Endothelial cell (in vitro differentiated cells): ENCODE data around the gene ATP1A1. TPM values are rescaled to one million over a fixed set of nuclear protein-coding genes. Genes with fewer than 3 reads are reported as not detected.

Source experiments
- DNase-seq: peaks from one replicate; pipeline ENCODE4 v3.0.0; 2021; ENCODE audit warnings: low spot score
- H3K27ac Mint-ChIP-seq: one replicate; pipeline ENCODE4 v1.8.0; 2021; ENCODE audit warnings: mixed read lengths, inconsistent platforms; ENCODE audit not compliant: unreplicated experiment
- H3K27me3 Mint-ChIP-seq: one replicate; pipeline ENCODE4 v1.8.0; 2021; ENCODE audit warnings: mild to moderate bottlenecking, moderate library complexity, mixed read lengths, inconsistent platforms; ENCODE audit not compliant: unreplicated experiment
- H3K36me3 Mint-ChIP-seq: one replicate; pipeline ENCODE4 v1.8.0; 2021; ENCODE audit warnings: mild to moderate bottlenecking, low read depth, mixed read lengths, inconsistent platforms; ENCODE audit not compliant: unreplicated experiment
- H3K4me1 Mint-ChIP-seq: one replicate; pipeline ENCODE4 v1.8.0; 2021; ENCODE audit warnings: mild to moderate bottlenecking, mixed read lengths, inconsistent platforms; ENCODE audit not compliant: unreplicated experiment
- H3K4me3 Mint-ChIP-seq: one replicate; pipeline ENCODE4 v1.8.0; 2021; ENCODE audit warnings: mild to moderate bottlenecking, mixed read lengths, inconsistent platforms; ENCODE audit not compliant: unreplicated experiment
- H3K9me3 Mint-ChIP-seq: one replicate; pipeline ENCODE4 v1.8.0; 2021; ENCODE audit warnings: mixed read lengths, inconsistent platforms; ENCODE audit not compliant: unreplicated experiment
- CTCF ChIP-seq: fragments of 200-600 bp; sonication (generic); IDR thresholded peaks from one replicate; pipeline ENCODE4 v1.5.0; 2021; ENCODE audit warnings: antibody characterized with exemption; ENCODE audit not compliant: unreplicated experiment
- total RNA-seq: library from RNA; stranded (reverse); fragmentation: NEBNext Ultra II Directional; extraction: Animal tissue kit (Norgen Biotek cat#: 25700); gene quantifications from one replicate; pipeline ENCODE4 v1.2.1, GENCODE V29; 2021; ENCODE audit not compliant: unreplicated experiment

Gene ATP1A1
- total RNA-seq, 1 donor from 2014 or later = 156 TPM

GRCh38 chr1:116388122-116388521 is 15.1 kb downstream of the ATP1A1 start:
- no peak for TF ChIP-seq CTCF
- Mint-ChIP-seq H3K27ac (no peak overlapping the region), H3K27me3 (no peaks in the 10 kb centered on the region), H3K4me3 (no peak overlapping the region), H3K9me3 (no peaks in the 10 kb centered on the region), H3K36me3 (peaks cover 49% of the 10 kb centered on the region), H3K4me1 (peaks cover 2% of the 10 kb centered on the region)
- DNase-seq = no peak

GRCh38 chr1:116389013-116389412 is 16.0 kb downstream of the ATP1A1 start:
- no peaks in the 10 kb centered on the region for H3K9me3 Mint-ChIP-seq
- no peak overlapping the region for H3K27ac Mint-ChIP-seq
- no peaks in the 10 kb centered on the region for H3K27me3 Mint-ChIP-seq
- no peaks in the 10 kb centered on the region for H3K4me1 Mint-ChIP-seq
- no peak for DNase-seq
- H3K4me3 Mint-ChIP-seq = no peak overlapping the region
- peaks cover 50% of the 10 kb centered on the region for H3K36me3 Mint-ChIP-seq
- no peak for TF ChIP-seq CTCF

- no peak for TF ChIP-seq CTCF
- Mint-ChIP-seq H3K4me1 (no peaks in the 10 kb centered on the region), H3K9me3 (no peaks in the 10 kb centered on the region), H3K27me3 (no peaks in the 10 kb centered on the region), H3K27ac (no peak overlapping the region), H3K4me3 (peak overlapping the region; percentile 74), H3K36me3 (peaks cover 54% of the 10 kb centered on the region)
- no peak for DNase-seq
Observed at GRCh38 chr1:116389686-116390085, 16.6 kb downstream of the ATP1A1 start.

- Mint-ChIP-seq H3K36me3 (peaks cover 56% of the 10 kb centered on the region), H3K4me1 (no peaks in the 10 kb centered on the region), H3K27ac (no peak overlapping the region), H3K27me3 (no peaks in the 10 kb centered on the region), H3K9me3 (no peaks in the 10 kb centered on the region), H3K4me3 (no peak overlapping the region)
- no peak for DNase-seq
- no peak for TF ChIP-seq CTCF
Observed at GRCh38 chr1:116390195-116390594, 17.2 kb downstream of the ATP1A1 start.

- Mint-ChIP-seq H3K36me3 (peaks cover 56% of the 10 kb centered on the region), H3K27ac (no peak overlapping the region), H3K9me3 (no peaks in the 10 kb centered on the region)
Observed at GRCh38 chr1:116391185-116391584, 18.1 kb downstream of the ATP1A1 start.

More at GRCh38 chr1:116391185-116391584, 18.1 kb downstream of the ATP1A1 start:
- Mint-ChIP-seq H3K4me1 (no peaks in the 10 kb centered on the region), H3K27me3 (no peaks in the 10 kb centered on the region), H3K4me3 (peak overlapping the region; percentile 52)
- no peak for TF ChIP-seq CTCF
- DNase-seq = no peak
